CD4-positive, alpha-beta T cell treated with Interleukin-17A for 4 hours (primary cell): Measurements from ENCODE around the gene ELP5.
A peak's percentile ranks its signal among the peaks of the same experiment; 100 is the strongest.

ENCODE experiments used
- DNase-seq: peaks from one replicate; pipeline ENCODE4 v3.0.0-alpha.2; 2020; ENCODE audit warnings: mixed read lengths

ELP5 gene

DNA sequence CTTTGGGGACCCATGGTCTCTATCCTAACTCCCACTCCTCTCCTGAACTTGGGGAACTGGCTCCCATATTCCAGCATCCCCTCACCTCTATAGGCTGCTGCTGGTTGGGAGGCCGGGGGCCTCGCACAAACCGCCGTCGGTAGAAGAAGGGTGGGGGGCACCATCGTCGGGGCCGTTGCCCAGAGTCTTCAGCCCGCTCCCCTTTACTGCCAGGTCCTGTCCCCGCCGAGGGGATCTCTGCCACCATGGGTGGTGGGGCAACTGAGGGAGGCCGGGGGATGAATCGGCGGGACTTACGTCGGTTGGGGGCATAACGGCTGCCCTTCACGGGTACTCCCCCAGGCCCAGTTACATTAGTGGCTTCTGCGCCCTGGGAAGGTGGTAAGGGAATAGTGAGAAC lies 38.2 kb downstream of the ELP5 start:
- no peak for DNase-seq

DNA sequence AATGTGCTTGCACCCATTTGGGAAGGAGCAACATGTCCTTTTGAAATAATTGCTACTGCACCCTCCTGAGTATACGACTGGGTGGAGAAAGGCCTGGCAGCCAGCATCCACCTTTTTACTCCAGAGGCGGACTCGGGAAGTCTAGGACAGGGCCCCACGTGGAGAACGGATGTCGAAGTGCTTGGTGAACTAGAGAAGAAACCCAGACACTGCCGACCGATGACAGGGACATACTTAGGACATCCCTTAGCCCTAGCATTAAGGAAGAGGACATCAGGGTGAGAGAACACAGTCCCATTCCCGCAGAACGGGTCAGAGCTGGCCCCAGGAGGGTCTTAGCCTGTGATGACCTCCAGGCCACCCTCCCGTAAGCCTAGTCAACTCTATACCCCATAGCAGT lies 38.7 kb downstream of the ELP5 start:
- DNase-seq = no peak

DNA sequence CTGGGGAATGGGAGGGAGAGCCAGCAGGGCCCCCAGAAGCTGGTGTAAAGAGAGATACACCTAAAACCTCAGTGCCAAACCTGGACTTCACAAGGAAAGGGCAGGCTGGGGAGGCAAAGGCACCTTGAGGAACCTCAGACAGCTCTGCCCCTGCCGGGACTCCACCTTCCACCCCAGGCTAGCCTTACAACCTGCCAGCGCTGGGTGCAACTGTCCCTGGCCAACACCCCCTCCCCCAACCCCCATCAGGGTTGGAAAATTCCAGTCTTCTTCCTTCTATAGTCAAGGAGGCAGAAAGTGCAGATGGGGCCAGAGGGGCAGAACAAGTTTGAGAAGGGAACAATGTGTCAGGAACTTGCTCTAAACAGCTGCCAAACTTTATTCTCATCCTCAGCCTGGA lies 40.2 kb downstream of the ELP5 start:
- no peak for DNase-seq

DNA sequence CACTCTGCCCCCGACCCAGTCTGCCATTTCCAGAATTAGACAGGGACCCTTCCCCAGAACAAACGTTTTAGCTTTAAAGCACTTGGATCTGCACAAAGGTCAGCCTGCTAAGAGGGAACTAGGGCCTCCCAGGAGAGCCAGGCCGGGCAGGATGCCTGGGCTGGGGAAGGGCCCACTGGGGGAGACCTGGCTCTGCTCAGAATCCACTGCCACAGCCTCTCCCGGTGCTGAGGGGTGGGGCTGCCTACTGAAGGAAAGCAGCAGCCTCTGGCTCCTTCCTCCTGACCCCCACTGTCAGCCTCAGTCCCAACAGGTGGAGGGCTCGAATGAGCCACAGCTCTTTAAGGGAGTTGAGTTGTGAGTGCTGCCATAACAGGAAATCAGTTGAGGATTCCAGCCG lies 40.7 kb downstream of the ELP5 start:
- no peak for DNase-seq

DNA sequence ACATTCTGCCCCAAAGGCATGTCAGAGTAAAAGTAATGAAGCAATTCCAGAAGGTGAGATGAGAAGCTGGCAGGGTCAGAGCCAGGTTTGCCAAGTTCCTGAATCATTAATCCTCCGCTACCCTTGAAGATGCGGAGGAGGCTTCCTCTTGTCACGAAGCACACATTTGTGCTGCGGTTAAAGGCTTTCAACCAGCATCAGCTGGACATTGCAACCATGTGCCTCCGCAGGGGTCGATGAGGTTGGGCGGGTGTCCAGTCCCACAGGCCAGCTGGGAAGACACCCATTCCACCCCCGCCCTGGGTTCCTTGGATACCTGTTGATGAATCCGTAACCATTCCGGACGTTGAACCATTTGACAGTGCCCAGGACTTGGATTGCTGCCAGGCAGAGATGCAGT lies 41.1 kb downstream of the ELP5 start:
- no peak for DNase-seq

DNA sequence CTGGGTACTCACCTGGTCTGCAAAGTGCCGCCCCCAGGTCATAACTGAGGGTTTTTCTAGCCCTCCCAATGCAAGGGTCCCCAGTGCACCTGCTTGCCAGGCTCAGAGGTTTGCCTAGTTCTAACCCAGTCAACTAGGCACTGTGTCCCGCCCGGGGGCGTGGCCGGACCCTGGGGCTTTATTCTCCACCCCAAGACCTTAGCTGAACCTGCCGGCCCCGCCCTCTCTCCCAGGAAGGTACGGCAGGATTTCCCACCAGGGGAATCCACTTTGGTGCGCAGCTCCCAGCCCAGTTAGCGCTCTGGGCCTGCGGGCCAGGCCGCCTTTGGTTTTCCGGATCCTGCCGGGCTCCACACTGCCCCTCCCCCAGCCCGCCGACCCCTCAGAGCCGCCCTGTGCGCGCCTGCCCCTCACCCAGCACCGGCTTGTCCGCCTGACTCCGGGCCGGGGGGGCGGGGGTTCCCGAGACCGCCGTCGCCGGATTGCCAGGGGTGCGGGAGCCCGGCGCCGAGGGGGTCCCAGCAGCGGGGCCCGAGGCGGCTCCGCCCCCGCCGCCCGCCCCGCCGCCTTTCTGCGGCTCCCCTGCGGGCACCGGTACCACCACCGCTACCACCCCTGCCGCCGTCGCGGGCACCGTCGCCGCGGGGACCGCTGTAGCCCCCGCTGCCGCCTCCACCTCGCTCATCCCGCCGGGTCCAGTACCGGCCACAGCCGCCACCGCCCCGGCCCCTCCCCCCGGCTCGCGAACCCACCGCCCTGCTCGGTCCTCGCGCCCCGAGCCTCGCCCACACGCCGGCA lies 42.0 kb downstream of the ELP5 start:
- DNase-seq = peak; percentile 48

DNA sequence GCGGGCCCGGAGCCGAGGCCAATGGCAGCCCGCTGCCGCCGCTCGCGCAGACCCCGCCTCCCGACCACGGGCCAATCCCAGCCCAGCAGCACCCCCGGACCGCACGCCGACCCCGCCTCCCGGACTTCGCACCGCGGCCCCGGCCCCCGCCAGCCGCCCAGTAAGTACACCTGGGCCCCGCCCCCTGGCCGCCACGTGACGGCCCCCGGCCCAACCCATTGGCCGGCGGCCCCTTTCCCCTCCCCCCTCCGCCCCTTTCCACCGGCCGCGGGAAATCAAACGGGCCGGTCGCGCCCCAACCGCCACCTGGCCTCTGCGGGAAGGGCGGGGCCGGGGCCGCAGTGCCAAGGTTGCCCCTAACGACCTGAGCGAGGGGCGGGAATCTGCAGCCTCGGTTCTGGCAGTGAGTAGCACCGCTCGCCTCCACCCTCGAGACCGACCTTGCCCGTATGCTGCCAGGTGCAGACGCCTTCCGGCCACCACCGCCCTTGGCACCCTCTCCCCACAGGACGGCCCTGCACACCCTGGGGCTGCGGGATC lies 42.7 kb downstream of the ELP5 start, which contains the start of gene YBX2:
Gene YBX2, minus strand, starts transcription at position 26 of the 540 bp plus-strand sequence. CDS start 139 bp downstream, outside the sequence.
- DNase-seq = peak; percentile 82

DNA sequence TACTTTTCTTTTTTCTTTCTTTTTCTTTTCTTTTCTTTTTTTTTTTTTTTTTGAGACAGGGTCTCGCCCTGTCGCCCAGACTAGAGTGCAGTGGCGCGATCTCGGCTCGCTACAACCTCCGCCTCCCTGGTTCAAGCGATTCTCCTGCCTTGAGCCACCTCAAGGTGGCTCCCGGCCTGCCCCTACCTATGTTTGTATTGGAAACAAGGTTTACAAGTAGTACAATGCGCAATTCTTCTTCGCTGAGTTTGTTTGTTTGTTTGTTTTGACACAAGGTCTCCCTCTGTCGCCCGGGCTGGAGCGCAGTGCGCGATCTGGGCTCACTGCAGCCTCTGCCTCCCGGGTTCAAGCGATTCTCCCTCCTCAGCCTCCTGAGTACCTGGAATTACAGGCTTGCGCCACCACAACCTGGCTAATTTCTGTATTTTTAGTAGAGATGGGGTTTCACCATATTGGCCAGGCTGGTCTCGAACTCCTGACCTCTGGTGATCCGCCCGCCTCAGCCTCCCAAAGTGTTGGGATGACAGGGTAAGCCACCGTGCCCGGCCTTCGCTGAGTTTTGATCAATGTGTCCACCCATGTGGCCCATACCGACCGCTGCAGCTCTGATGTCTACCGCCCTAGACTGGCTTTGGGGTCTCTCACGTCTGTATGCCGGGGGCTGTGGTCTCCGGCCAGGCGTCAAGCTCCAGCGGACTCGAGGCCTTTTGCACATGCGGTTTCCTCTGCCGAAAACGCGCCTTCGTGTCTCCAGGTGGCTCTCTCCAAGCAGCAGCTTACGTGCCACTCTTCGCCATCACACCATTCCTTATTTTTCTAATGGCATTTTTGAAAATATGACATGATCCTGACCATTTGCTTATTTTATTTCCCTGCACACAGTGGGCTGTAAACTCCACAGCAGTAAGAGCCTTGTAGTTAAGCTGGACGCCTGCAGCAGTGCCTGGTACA lies 43.5 kb downstream of the ELP5 start:
- no peak for DNase-seq

DNA sequence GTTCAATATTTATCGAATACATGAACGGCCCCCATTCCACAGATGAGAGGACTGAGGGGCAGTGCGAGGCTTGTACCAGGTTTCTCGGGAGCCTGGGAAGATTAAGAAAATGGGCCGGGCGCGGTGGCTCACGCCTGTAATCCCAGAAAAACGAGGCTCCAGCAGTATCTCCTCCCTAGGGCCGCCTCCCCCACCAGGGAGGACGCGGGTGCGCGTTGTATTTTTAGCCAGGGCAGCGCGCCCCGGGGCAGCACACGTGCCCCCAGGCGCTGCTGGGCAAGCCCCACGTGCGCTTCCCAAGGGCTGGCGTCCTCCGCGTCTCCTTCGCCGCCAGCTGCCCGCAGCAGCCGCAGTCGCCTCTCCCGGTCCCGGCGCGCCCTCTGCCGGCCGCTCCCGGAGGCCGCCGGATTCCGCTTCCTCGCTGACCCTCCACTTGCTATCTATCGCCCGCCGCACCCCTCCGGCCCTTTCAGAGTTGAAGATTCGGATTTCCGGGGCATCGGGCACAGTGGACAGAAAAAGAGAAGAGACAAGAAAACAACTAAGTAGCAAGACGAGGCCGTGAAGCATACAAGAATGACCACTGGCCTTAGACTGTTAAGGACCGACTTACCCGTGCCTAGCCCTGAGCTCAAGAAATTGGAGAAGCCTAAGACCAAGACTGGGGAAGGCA lies 44.3 kb downstream of the ELP5 start:
- DNase-seq = peak; percentile 79

DNA sequence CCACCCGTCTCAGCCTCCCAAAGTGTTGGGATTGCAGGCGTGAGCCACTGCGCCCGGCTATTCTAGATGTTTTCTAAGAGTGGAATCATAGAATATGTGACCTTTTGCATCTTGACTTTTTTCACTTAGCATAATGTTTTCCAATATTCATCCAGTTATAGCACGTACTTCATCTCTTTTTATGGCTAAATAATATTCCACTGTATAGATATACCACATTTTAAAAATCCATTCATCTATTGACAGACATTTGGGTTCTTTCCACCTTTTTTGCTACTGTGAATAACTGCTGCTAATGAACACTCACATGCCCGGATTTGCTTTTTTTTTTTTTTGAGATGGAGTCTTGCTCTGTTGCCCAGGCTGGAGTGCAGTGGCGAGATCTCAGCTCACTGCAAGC lies 52.2 kb downstream of the ELP5 start:
- DNase-seq = no peak

DNA sequence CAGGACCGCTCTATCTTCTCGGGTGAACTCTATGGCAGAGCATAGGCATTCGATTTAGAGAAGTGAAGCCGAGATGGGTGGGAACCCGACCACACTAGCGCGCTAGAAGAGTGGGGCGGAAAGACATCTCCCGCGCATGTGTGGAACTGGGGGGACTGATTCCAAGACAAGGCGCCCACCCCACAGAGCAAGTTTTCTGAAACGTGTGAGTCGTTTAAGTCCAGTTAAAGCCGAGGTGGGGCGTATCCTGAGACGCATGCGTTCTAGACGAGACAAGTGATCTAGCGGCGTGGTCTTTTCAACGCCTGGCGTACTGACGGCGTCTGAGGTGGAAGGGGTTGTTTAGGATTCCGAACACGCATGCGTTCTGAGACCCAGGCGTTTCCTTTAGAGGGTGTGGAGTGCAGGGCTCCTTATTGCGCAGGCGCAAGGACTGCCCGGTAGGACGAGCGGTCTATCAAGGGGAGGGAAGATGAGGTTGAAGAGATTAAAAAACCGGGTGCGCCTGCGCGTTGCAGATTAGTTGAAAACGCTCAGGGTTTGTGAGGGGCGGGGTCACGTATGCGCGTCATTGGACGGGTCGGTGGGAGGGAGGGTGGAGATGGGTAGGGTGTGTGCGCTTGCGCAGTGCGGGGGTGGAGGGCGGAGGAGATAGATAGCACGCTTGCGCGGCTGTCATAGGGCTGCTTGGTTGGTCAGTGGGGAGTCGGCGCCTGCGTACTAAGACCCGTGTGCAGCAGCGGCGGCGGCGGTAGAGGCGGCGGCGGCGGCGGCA lies 55.1 kb downstream of the ELP5 start, which contains the start of gene EIF5A:
Gene EIF5A, plus strand, starts transcription at position 718 of the 775 bp plus-strand sequence. CDS start 2,008 bp downstream, outside the sequence.
- DNase-seq = peak; percentile 100

DNA sequence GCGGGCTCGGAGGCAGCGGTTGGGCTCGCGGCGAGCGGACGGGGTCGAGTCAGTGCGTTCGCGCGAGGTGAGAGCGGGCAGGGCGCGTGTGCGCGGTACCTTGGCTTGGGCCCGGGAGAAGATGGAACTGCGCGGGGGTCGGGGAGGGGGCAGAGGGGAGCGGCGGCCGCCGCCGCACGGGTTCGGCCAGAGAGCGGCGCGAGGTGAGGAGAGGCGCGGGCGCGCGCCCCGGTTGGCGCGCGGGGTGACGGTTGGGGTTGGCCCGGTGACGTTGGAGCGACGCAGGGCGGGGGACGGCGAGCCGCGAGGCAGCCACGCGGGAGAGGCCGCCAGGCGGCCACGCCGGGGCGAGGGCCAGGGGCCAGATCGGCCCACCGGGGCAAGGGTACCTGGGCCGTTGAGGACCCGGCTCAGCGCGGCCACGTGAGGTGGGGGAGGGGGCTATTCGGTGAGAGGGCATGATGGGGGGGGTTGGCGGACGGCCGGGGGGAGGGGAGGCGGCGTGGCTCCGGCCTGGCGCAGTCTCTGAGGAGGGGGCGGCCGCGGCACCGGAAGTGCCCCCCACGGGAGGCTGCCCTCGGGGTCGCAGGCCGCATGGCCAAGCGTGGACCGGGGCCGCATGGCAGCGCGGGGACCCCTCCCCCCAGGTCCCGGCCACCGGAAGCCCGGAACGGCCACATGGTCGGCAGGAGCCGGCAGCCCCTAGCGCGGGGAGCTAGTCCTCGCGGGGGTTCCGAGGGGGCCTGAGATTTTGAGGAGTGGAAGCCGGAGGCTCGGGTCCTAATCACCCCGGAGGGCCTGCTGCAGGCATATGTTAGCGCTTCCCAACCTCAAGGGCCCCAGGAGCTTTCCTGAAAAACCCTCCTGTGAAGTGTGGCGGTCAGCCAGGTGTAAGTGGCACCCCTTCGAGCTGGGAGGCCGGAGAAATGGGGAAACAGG lies 55.9 kb downstream of the ELP5 start:
- peak; percentile 53 for DNase-seq

DNA sequence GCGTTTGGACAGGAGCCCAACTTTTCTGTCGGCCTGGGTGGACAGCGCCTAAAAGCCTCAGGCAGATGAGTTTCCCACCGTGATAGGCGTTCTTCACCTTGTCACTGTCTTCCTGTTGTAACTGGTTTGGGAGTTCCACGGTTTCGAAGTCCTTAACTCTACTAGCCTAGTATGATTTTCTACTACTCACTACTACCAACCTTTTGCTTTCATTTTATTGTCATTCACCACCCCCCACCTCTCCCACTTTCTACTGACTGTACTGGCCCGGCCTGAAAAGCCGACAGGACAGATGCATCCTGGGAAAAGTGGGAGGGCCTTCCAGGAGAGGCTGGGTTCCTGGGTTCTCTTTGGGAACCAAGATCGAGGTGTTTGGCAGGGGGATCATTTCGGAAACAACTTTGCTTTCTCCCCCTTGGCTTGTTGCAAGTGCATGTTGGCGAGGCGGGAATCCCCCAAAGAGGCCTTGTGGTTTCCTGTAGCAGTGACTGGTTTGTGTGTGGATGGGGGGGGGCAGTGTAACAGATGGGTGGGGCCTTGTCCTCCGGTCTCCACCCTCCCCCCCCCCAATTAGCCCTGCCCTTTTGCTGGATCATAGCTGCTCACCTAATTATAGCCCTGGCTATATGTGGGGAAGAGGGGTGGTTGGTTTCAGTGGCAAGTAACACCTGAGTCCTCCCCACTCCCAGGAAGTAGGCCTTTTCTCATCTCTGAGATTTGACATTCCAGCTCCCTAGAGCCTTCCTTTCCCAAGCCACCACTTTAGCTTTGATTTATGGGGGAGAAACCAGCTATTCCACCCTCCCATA lies 56.8 kb downstream of the ELP5 start:
- DNase-seq = peak; percentile 88
